Vein endothelial cell (primary cell): ENCODE data around the gene DBR1. TPM values are rescaled to one million over a fixed set of nuclear protein-coding genes. Genes with fewer than 3 reads are reported as not detected.

Experiments used
- total RNA-seq: library from RNA; depleted of rRNA; stranded (reverse); fragments of >200 nt; gene quantifications from 2 replicates; pipeline ENCODE4 v1.2.3, GENCODE V29; 2012

DBR1 gene, protein sequence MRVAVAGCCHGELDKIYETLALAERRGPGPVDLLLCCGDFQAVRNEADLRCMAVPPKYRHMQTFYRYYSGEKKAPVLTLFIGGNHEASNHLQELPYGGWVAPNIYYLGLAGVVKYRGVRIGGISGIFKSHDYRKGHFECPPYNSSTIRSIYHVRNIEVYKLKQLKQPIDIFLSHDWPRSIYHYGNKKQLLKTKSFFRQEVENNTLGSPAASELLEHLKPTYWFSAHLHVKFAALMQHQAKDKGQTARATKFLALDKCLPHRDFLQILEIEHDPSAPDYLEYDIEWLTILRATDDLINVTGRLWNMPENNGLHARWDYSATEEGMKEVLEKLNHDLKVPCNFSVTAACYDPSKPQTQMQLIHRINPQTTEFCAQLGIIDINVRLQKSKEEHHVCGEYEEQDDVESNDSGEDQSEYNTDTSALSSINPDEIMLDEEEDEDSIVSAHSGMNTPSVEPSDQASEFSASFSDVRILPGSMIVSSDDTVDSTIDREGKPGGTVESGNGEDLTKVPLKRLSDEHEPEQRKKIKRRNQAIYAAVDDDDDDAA
- 13.7 and 15.0 TPM in 2 replicates for total RNA-seq

DNA sequence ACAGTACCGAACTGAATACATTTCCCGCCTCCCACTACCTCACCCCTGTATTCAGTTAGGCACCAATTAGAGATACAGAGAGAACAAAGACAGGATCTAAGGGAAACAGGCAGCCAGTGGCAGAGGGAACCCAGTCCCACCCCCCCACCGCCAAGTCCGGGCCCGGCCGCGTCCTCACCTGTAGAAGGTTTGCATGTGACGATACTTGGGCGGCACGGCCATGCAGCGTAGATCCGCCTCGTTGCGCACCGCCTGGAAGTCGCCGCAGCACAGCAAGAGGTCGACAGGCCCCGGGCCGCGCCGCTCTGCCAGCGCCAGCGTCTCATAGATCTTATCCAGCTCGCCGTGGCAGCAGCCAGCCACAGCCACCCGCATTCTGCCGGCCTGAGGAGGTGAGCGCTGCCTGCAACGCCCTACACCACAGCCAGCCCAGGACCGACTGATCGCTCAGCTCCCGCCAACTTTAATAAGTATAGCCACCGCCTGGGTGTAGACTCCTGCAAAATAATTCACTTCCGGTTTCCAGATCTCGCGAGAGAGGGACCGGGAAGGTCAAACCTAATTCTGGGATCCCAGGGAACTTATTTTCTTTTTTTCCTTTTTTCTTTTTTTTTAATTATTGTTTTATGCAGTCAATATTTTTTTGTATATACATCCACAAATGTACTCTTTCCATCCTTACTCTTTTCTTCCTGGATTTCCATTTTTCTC, at the start of gene DBR1:
DBR1 (minus strand) TSS at position 501 of the 711 bp plus-strand sequence; CDS start at position 375, 126 bp downstream.

DNA sequence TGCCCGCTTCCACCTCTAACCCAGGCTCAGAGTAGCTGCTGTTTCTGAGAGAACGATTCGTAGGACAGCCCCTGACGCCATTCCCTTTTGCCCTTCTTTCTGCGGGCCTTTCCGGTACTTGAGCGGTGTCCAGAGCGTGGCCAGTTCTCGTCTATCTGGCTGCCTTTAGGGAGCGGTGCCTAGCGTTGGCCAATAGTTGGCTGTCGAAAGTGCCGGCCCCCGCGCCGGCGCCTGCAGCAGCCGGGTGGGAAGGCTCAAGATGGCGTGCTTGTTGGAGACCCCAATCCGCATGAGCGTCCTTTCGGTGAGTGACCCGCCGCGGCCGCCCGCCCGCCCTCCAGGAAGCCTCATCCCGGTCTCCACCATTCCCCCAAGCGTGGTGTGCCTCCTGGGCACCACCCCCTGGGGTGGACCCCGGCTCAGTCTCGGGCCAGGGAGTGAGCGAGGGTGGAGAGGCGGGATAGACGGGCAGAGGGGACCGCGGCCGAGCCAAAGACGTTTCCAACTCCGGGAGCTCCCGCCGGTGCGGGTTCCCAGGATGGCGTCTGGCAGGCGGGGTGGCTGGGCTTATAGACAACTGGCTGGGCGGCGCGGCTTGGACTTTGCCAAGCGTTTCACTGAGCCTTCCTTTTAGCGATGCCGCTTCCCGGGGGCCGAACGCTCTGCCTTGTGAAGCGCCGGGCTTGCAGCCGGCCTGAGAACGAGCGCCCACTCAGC, 12.7 kb upstream of the DBR1 start, which contains the start of gene ARMC8:
ARMC8 (plus strand) TSS at position 6 of the 717 bp plus-strand sequence; CDS start at position 260, 254 bp downstream.

DNA sequence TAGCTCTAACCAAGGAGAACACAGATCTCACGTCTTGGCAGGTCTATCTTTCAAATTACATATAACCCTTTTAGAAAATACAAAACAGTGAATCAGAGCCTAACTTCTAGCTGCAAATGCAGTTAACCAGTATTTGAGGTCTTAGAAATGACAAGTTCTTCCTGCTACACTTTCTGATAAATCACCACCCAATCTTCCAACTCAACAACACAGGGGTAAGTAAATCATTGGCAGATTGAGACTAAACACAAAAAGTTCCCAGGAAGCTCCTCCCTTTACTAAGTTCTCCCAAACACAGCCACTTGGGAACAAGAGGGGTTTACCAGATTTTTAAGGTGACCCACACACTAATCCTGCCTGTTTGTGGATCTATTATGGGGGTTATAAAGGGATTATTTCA, 42.5 kb downstream of the DBR1 start, which contains the start of gene A4GNT:
A4GNT (minus strand) TSS at position 152 of the 400 bp plus-strand sequence. CDS start 1,134 bp downstream, outside the sequence.

DNA sequence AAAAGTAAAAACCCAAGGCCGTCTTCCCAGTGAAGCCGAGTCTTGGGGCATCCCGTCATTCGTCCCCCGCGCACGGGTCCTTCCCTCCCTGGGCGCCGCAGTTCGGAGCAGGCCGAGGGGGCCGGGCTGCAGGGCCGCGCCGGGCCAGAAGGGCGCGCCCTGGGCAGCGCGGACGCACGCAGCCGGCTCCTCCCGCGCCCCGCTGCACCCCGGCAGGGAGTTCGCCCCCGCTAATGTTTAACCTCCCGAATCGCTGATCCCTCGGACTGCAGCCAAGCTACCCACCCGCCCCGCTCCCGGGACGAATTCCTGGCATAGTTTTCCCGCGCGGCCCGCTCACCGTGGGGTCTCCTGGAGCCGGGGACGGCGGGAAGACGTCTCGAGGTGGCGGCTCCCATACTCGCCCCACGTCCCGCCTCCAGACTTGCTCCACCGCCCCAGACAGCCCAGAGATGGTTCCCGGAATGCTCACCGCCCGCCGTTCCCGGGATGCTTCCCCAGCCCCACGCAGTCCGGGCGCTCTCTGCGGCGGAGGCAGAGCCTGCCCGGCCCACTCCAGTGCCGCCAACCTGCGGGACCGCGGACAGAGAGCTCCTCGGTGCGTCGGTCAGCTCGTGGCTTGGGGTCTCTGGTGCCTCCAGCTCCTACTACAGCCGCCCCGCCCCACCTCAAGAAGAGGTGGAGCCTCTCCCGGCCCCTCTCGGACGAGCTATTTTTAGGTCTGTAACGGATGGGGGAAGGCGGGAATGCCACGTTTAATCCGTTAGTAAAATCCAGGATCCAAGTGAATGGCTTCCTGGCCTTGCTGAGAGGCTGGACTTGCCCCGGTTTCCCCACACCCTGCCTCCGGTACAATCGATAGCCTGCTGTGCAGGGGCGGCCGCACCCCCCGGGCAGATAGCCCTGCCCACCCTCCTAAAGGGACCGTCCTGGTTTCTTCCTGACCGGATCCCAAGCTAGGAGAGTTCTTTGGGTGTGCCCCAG, 59.4 kb downstream of the DBR1 start, which contains the start of gene DZIP1L:
DZIP1L (minus strand) TSS at position 621 of the 984 bp plus-strand sequence. CDS start 11,637 bp downstream, outside the sequence.

Other genes starting within 250 kb of the DBR1 start
- not detected in 2 replicates for gene CLDN18, start 164.8 kb downstream of the DBR1 start, total RNA-seq
- gene DZIP1L, start 59.3 kb downstream of the DBR1 start, total RNA-seq, result 3.9 and 8.0 TPM in 2 replicates
- gene A4GNT, start 42.5 kb downstream of the DBR1 start, total RNA-seq, result not detected in 2 replicates
- 55.0 and 60.1 TPM in 2 replicates for gene ARMC8, start 12.4 kb upstream of the DBR1 start, total RNA-seq
- gene NME9, start 154.9 kb upstream of the DBR1 start, total RNA-seq, result 0.65 TPM in 1 of 2 replicates, not detected in the other
- gene MRAS, start 173.7 kb upstream of the DBR1 start, total RNA-seq, result 7.5 and 14.7 TPM in 2 replicates